GM12874 (cell line): Measurements from ENCODE around the gene PEX5L.
A peak's percentile ranks its signal among the peaks of the same experiment; 100 is the strongest.

Experiments
- TF ChIP-seq, protein P1 (sequence below): IDR thresholded peaks from 2 replicates; pipeline ENCODE4 v1.5.1; 2011; ENCODE audit warnings: low read depth, mild to moderate bottlenecking, control low read depth, low read length, moderate library complexity; ENCODE audit not compliant: insufficient read depth

PEX5L gene

DNA sequence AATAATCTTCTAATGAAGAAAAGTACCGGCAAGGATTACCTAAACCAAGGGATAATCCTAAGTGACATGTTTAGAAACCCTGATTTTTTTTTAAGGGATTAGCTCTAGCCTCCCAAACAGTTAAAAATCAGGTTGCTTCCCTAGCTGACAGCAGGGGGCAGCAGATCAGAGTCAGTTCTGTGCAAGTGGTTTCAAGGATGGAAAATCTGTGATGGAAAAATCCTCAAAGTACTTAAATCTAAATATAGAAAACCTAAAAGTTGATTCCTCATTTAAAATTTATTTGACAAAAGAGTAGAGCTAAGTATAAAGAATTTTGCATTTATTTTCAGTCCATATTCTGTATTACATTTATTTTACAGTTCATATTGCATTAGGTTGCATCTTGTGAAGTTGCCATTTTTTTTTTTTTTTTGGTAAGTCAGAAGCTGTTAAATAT lies 107.6 kb downstream of the PEX5L start:
- TF ChIP-seq, protein P1, sequence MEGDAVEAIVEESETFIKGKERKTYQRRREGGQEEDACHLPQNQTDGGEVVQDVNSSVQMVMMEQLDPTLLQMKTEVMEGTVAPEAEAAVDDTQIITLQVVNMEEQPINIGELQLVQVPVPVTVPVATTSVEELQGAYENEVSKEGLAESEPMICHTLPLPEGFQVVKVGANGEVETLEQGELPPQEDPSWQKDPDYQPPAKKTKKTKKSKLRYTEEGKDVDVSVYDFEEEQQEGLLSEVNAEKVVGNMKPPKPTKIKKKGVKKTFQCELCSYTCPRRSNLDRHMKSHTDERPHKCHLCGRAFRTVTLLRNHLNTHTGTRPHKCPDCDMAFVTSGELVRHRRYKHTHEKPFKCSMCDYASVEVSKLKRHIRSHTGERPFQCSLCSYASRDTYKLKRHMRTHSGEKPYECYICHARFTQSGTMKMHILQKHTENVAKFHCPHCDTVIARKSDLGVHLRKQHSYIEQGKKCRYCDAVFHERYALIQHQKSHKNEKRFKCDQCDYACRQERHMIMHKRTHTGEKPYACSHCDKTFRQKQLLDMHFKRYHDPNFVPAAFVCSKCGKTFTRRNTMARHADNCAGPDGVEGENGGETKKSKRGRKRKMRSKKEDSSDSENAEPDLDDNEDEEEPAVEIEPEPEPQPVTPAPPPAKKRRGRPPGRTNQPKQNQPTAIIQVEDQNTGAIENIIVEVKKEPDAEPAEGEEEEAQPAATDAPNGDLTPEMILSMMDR = peak; percentile 60

DNA sequence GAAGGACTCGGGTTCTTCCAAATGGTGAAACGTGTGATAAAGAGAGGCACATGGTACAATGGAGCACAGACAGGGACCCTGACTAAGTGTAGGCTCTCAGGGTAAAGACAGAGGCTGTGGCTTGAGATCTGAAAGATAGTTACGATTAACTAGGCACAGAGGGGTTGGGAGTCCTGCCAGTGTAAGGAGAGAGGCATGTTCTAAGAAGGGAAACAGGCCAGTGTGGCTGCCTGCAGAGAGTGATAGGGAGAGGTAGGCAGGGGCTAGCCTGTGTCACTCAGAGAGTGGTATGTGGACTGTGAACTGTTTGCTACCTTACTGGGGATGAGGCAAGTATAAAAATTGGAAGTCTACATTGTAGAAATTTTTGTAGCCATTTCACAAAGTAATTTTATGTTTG lies 109.5 kb downstream of the PEX5L start:
- TF ChIP-seq, protein P1 = no peak

DNA sequence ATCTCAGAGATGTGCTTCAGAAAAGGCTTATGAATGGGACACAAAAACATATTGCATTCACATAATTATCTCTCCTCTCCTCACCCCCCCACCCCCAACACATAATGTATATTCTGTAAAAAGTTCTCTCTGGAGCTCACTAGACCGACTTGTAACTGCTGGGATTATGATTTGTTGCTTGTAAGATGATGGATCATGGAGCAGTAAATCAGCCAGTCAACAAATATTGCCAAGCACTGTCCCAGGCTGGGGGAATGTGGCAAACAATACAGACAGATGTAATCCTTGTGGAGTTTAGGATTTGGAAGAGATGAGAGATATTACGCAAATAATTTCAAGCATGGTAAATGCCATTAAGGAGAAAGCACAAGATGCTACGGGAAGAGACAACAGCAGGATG lies 114.8 kb downstream of the PEX5L start:
- TF ChIP-seq, protein P1 = no peak

DNA sequence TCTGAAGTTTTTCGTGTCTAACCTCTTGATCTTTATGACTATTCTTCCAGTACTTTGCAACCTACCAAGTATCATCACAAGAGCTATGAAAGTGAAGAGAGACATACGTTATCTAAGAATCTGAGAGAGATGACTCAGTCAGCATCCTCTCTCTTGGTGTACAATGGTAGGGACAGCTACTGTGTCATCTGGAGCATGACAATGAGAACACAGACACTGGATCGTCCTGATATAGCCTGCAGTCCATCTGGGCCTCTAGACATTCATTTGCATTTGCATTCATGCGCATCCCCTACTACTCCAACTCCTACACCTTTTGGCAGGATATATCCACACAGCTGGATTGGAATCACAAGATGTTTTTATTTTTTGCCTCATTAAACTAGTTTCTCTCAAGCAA lies 115.2 kb downstream of the PEX5L start:
- TF ChIP-seq, protein P1 = no peak

DNA sequence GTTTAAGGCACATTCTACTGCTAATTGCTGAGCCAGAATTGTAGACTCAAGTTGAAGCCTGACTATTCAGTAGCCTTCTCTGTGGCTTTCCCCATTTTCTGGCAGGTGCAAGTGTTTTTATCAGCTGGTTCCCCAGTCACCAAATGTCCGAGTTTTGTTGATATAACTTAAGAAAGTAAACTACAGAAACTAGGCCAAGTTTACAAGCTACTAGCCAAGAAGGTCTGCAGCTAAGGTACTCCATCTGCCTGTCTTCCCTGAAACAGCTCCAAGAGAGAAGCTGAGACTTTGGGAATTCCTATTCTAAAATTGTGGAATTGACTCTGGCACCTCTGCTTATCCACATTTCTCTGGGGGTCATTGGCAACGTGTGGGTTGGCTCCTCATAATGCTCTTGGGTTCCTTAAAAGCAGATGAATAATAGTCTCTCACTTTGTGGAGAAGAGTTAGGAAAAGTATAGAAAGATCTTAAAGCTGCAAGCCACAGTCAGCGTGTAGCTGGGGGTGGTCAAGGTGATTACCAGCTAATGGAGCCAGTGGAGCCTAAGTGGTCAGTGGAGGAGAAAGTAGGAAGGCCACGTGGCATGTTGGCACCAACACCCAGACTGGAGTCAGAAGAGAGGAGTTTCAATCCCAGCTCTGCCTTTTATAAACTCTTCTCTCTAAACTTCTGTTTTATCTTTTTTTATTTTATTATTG lies 128.8 kb downstream of the PEX5L start:
- TF ChIP-seq, protein P1 = no peak

DNA sequence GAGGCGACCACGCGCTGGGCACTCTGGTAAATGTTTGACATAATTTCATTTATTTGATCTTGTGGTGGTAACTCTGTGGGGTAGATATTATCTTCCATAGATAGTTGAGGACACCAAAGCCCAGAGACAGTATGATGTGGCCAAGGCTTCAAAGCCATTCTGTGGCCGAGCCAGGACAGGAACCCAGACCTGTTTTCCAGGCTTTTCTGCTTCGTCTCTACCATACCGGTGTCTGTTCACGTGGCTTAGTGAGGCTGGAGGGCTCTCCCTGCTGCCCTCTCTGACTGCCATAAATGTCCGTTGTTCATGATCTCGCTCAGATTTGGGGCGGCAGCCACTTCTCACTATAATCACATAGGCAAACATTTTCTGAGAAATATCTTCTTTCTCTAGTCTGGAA lies 134.7 kb downstream of the PEX5L start:
- TF ChIP-seq, protein P1 = no peak

DNA sequence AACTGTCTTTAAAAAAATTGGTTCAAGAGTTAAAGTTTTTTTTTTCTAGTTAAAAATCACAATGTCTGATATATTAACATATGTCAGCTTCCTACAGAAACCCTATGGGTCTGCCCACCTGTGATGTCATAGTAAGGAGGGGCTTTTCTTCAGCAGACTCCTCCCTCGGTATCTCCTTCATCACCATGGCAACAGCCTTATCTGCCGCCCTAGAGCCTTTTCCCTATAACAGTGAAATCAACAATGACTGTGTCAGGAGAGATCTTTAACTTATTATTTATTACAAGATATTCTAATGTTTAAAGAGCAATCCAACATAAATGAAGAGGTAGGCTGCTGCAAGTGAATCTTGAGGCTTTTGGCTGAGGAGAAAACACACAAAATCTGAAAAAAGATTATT lies 138.7 kb downstream of the PEX5L start:
- TF ChIP-seq, protein P1 = no peak

DNA sequence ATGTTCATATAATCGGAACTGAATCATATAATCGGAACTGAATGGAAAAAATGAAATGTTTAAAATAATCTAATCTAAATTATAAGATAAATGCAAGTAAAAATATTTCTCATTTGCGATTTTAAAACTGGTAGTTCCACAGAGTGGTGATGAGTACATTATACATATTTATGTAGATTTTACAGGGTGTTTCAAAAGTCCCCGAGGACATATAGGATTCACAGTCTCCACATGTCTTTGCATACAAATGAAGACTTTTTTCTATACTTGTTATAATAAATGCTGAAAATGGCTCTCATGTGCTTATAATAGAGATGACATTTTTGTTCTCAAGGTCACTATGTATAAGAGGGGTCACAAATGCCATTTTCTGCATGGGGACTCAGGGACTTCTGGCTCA lies 139.5 kb downstream of the PEX5L start:
- TF ChIP-seq, protein P1 = no peak
